ENCODE data around the gene PHTF1.

GRCh38 chr1:113792471-113792870, 33.2 kb upstream of the PHTF1 start:
- TF ChIP-seq, protein P1, sequence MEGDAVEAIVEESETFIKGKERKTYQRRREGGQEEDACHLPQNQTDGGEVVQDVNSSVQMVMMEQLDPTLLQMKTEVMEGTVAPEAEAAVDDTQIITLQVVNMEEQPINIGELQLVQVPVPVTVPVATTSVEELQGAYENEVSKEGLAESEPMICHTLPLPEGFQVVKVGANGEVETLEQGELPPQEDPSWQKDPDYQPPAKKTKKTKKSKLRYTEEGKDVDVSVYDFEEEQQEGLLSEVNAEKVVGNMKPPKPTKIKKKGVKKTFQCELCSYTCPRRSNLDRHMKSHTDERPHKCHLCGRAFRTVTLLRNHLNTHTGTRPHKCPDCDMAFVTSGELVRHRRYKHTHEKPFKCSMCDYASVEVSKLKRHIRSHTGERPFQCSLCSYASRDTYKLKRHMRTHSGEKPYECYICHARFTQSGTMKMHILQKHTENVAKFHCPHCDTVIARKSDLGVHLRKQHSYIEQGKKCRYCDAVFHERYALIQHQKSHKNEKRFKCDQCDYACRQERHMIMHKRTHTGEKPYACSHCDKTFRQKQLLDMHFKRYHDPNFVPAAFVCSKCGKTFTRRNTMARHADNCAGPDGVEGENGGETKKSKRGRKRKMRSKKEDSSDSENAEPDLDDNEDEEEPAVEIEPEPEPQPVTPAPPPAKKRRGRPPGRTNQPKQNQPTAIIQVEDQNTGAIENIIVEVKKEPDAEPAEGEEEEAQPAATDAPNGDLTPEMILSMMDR (IDR thresholded peaks at IDR 0.05), result no peak
- TF ChIP-seq ZFX (IDR thresholded peaks at IDR 0.05; ENCODE audit: borderline replicate concordance), result no peak

Data from 22Rv1 (cell line).